HG02840 (cell line): Measurements from ENCODE around the gene HOXD13.

Experiments used
- ATAC-seq: cut with Tn5 transposase; IDR thresholded peaks from one replicate; pipeline ENCODE4 v1.9.1; 2021; ENCODE audit warnings: mild to moderate bottlenecking, moderate library complexity, moderate number of reproducible peaks; ENCODE audit not compliant: unreplicated experiment, low FRiP score

The HOXD13 gene

GRCh38 chr2:176105078-176105729, 12.7 kb downstream of the HOXD13 start:
- no peak for ATAC-seq

GRCh38 chr2:176105730-176106580, 13.4 kb downstream of the HOXD13 start:
- ATAC-seq: no peak

- no peak for ATAC-seq
Measured at GRCh38 chr2:176106581-176107539, 14.3 kb downstream of the HOXD13 start, which contains the start of gene HOXD11. Gene HOXD11, plus strand, starts transcription at chr2:176107280. Its CDS starts 76 bp downstream, at chr2:176107356.

- no peak for ATAC-seq
Measured at GRCh38 chr2:176107731-176108181, 15.2 kb downstream of the HOXD13 start.

GRCh38 chr2:176109192-176109901, 16.8 kb downstream of the HOXD13 start:
- no peak for ATAC-seq

- no peak for ATAC-seq
Measured at GRCh38 chr2:176109946-176110345, 17.4 kb downstream of the HOXD13 start.

GRCh38 chr2:176110415-176111308, 18.1 kb downstream of the HOXD13 start:
- no peak for ATAC-seq

GRCh38 chr2:176111309-176111663, 18.8 kb downstream of the HOXD13 start:
- no peak for ATAC-seq

- no peak for ATAC-seq
Measured at GRCh38 chr2:176111846-176112374, 19.4 kb downstream of the HOXD13 start.

GRCh38 chr2:176112375-176113302, 20.1 kb downstream of the HOXD13 start:
- ATAC-seq: no peak

GRCh38 chr2:176114120-176114929, 21.8 kb downstream of the HOXD13 start:
- no peak for ATAC-seq

- ATAC-seq: no peak
Measured at GRCh38 chr2:176114930-176115625, 22.6 kb downstream of the HOXD13 start.

- ATAC-seq: no peak
Measured at GRCh38 chr2:176115883-176116813, 23.6 kb downstream of the HOXD13 start, which contains the start of gene HOXD10. Gene HOXD10, plus strand, starts transcription at chr2:176116778. Its CDS starts 56 bp downstream, at chr2:176116834.

- no peak for ATAC-seq
Measured at GRCh38 chr2:176117162-176117822, 24.8 kb downstream of the HOXD13 start.
